Choroid plexus epithelial cell (primary cell): Measurements from ENCODE around the gene AIMP2.
"Not testable (repeated sequence)": the region's sequence is repeated elsewhere in the genome, so short reads cannot be mapped to it uniquely, and the experiment has no call there.

Experiments
- DNase-seq: peaks from one replicate; pipeline ENCODE4 v3.0.0-alpha.2; 2010; ENCODE audit warnings: low read depth
- H3K4me3 ChIP-seq: 2 replicates; pipeline ENCODE4 v1.5.1; 2011; ENCODE audit warnings: low read depth, mild to moderate bottlenecking, control low read depth, low read length, moderate library complexity
- TF ChIP-seq, protein P1 (sequence below): conservative IDR thresholded peaks from 2 replicates; pipeline ENCODE4 v1.5.1; 2011; ENCODE audit warnings: low read depth, mild to moderate bottlenecking, control low read depth, inconsistent platforms, low read length, moderate library complexity

Gene AIMP2

DNA sequence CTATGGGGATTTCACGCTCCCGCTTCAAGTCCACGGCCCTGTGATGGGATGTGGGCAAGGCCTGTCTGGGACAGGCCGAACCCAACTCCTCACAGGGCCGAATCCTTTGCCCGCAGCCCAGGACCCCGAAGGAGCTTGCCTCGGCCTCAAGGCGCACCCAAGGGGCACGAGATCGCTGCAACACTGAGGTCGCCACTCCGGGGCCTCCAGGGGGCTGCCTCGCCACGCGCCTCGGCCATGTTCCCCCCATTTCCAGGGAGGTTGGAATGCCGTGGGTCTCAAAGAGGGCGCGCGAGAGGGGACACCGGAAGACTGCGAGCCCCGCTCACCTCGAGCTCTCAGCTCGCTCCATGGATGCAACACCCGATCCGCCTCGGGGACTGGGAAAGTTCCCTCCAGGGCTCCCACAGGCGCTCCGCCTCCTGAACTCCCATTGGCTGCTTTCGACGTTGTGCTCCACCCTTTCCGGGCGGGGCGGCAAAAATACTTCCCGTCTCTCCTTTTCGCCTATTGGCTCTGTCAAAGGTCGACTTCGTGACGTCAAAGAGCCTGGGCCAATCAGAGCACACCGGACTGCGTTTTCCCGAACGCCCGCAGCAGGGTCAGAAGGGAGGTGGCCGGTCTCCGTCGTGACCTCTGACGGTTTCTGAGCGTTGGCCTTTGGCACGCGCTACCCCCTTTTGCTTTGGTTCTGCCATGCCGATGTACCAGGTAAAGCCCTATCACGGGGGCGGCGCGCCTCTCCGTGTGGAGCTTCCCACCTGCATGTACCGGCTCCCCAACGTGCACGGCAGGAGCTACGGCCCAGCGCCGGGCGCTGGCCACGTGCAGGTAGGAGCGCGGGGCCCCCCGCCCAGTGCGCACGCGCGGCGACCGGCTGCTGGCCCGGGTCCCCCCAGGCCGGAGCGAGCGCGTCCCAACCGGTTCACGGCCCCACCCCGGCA is at the start of gene AIMP2, which contains the start of gene PMS2:
Gene AIMP2 (plus strand): TSS at position 605 of the 944 bp plus-strand sequence. CDS start 92 bp downstream, at position 697.
Gene PMS2 (minus strand): TSS at position 382 of the 944 bp plus-strand sequence. CDS start 30 bp downstream, at position 352.
- TF ChIP-seq, protein P1, sequence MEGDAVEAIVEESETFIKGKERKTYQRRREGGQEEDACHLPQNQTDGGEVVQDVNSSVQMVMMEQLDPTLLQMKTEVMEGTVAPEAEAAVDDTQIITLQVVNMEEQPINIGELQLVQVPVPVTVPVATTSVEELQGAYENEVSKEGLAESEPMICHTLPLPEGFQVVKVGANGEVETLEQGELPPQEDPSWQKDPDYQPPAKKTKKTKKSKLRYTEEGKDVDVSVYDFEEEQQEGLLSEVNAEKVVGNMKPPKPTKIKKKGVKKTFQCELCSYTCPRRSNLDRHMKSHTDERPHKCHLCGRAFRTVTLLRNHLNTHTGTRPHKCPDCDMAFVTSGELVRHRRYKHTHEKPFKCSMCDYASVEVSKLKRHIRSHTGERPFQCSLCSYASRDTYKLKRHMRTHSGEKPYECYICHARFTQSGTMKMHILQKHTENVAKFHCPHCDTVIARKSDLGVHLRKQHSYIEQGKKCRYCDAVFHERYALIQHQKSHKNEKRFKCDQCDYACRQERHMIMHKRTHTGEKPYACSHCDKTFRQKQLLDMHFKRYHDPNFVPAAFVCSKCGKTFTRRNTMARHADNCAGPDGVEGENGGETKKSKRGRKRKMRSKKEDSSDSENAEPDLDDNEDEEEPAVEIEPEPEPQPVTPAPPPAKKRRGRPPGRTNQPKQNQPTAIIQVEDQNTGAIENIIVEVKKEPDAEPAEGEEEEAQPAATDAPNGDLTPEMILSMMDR = peak; percentile 20
- H3K4me3 ChIP-seq = peak within 1 kb of the TSS; percentile 91
- DNase-seq = peak; percentile 99

GRCh38 chr7:5963205-5963604 is 45.9 kb upstream of the AIMP2 start:
- H3K4me3 ChIP-seq, DNase-seq: not testable (repeated sequence)

- DNase-seq, H3K4me3 ChIP-seq: not testable (repeated sequence)
These were observed 45.3 kb upstream of the AIMP2 start for GRCh38 chr7:5963810-5964209.

DNA sequence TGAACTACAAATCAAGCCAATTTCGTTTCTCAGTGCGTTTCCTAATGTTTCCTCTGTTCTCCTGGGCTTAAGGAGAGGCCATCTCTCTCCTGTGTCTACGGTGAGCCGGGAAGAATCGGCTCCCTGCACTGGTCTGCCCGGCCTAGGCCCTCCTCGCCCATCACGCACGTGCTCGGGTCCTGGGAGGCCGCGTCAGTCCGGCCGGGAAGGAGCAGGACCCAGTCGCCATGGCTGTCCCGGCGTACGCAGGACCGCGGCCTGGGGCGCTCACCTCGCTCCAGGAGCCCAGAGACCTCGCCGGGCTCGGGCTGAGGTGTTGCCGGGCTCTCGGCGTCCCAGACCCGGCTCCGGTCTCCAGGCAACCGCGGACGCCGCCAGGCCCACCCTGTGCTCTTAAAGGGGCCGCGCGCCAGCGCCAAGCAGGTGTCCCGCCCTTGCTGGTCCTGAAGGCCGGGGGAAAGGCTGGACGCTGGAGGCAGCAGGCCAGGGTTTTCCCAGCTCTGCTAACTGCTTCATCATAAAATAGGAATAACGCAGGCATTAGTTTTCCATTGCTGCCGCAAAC is 38.6 kb upstream of the AIMP2 start, which contains the start of gene RSPH10B:
Gene RSPH10B (minus strand): TSS at position 343 of the 565 bp plus-strand sequence. CDS start 3,573 bp downstream, outside the sequence.
- H3K4me3 ChIP-seq, DNase-seq: not testable (repeated sequence)

DNA sequence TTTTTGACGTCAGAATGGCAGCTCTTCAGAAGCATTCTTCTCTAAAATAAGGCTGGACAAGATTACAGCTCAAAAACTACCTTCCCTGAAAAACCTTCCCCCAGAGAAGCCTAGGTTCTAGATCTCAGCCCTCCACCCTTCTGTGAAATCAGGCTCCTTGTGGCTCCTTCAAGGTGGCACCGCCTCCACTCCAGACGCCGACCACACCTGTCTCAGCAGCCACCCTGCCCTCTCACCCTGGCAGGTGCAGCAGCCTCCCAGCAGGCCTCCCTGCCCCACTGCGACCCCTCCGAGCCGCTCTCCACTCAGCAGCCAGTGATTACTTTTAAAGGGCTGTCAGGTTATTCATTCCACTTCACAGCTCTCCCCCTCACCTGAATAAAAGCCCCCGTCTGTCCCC is 35.5 kb upstream of the AIMP2 start:
- DNase-seq, H3K4me3 ChIP-seq: not testable (repeated sequence)

GRCh38 chr7:5979680-5980314 is 29.3 kb upstream of the AIMP2 start:
- DNase-seq, H3K4me3 ChIP-seq: not testable (repeated sequence)

DNA sequence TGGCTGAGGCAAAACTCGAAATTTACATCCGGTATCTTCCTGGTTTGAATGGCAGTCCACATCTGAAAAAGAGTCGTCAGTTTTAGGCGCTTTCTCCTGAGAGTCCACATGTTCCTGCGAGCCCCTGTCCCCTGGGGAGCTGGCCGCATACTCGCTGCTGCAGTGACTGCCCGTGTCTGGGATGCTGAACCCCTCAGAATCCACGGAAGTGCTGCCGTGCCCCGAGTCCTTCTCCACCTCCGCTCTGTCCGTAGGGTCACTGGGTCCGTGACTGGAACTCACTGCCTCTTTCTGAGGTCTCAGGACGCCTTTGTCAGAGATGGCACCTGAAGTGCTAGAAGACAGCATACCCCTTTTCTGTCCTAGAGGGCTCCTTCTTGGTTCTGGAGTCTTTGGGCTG is 22.0 kb upstream of the AIMP2 start:
- DNase-seq, H3K4me3 ChIP-seq: not testable (repeated sequence)

DNA sequence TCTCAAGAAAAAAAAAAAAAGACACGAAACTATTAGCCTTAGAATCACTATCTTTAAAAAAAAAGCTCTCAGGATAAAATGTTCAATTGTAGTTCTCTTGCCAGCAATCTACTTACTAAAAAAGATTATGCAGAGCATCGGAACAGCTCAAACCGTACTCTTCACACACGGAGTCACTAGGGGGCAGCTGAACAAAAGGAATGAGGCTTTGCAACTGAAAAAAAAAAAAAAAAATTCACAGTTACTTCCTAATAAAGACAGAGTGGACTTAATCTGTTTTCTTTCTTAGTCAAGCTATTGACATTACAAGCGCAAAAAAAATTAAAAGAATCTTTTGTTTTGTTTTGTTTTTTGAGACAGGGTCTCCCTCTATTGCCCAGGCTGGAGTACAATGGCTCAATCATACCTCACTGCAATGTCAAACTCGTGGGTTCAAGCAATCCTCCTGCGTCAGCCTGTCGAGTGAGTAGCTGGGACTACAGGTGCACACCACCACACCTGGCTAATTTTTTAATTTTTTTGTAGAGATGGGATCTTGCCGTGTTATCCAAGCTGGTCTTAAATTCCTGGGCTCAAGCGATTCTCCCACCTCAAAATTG is 11.8 kb upstream of the AIMP2 start:
- no peak overlapping the region for H3K4me3 ChIP-seq
- peak; percentile 86 for DNase-seq
- TF ChIP-seq, protein P1 = peak; percentile 78

- no peak overlapping the region for H3K4me3 ChIP-seq
- TF ChIP-seq, protein P1 = no peak
- DNase-seq = no peak
These were observed 1.7 kb upstream of the AIMP2 start for GRCh38 chr7:6007386-6007785.

GRCh38 chr7:6007835-6008590 is 1.1 kb upstream of the AIMP2 start:
- H3K4me3 ChIP-seq = peak overlapping the region; percentile 91
- not testable (repeated sequence) for DNase-seq

DNA sequence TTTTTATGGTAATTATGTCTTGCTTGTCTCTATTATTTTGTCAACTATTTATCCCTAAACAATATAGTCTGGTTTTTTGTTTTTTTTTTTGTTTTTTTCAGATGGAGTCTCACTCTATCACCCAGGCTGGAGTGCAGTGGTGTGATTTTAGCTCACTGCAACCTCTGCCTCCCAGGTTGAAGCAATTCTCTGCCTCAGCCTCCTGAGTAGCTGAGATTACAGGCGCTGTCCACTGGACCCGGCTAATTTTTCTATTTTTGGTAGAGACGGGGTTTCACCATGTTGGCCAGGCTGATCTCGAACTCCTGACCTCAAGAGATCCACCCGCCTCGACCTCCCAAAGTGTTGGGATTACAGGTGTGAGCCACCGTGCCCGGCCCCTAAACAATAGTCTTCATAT is 1.3 kb downstream of the AIMP2 start:
- H3K4me3 ChIP-seq, DNase-seq: not testable (repeated sequence)
